SK-N-SH (cell line): ENCODE results near the gene SLC38A8. TPM values are rescaled to one million over a fixed set of nuclear protein-coding genes. Genes with fewer than 3 reads are reported as not detected.

Experiments used
- CTCF ChIA-PET: fragments of 300-600, 350-600 bp; formaldehyde crosslinking; extraction: SDS; loops from one replicate; lab custom pipeline; 2021; lab: Yijun Ruan, JAX
- POLR2A ChIA-PET: fragments of 350-600 bp; sonication (Branson Sonifier 250); formaldehyde crosslinking; extraction: SDS; loops from one replicate; lab custom pipeline; 2020; ENCODE audit warnings: antibody characterized with exemption, inconsistent platforms; lab: Yijun Ruan, JAX
- DNase-seq: peaks from one replicate; pipeline ENCODE4 v3.0.0; 2012
- H2AFZ ChIP-seq: fragments of 200-600 bp; sonication (generic); 2 replicates; pipeline ENCODE4 v1.8.1; 2016; ENCODE audit warnings: antibody characterized with exemption, mild to moderate bottlenecking, low read depth
- H3F3A ChIP-seq: fragments of 200-600 bp; sonication (generic); replicated peaks from 2 replicates; pipeline ENCODE3; 2016; ENCODE audit warnings: antibody characterized with exemption, mild to moderate bottlenecking; ENCODE audit not compliant: insufficient read depth
- H3K27ac ChIP-seq, 2 experiments: fragments of 200-500 bp in 1 of 2; fragments of 200-600 bp in 1 of 2; sonication (Bioruptor generic) in 1 of 2; sonication (generic), shearing (Covaris generic) in 1 of 2; 2 replicates each; pipeline versions ENCODE4 v1.5.1 to v1.6.1; 2014 to 2016; ENCODE audit warnings: low read depth in 2 of 2, inconsistent platforms in 1 of 2, low read length in 1 of 2, mild to moderate bottlenecking in 1 of 2, mixed read lengths in 1 of 2
- H3K27me3 ChIP-seq: fragments of 200-600 bp; sonication (generic), shearing (Covaris generic); 2 replicates; pipeline ENCODE4 v1.6.1; 2016; ENCODE audit warnings: mixed run types; ENCODE audit not compliant: insufficient read depth
- H3K36me3 ChIP-seq, 2 experiments: fragments of 200-500 bp in 1 of 2; fragments of 200-600 bp in 1 of 2; sonication (Bioruptor generic) in 1 of 2; sonication (generic) in 1 of 2; replicated peaks in 1 of 2; 2 replicates each; pipeline versions ENCODE3 to v1.5.1; 2014 to 2016; ENCODE audit warnings: low read length in 1 of 2, mild to moderate bottlenecking in 1 of 2; ENCODE audit not compliant: insufficient read depth in 2 of 2, control insufficient read depth in 1 of 2
- H3K4me1 ChIP-seq, 2 experiments: fragments of 200-500 bp in 1 of 2; fragments of 200-600 bp in 1 of 2; sonication (Bioruptor generic) in 1 of 2; sonication (generic), shearing (Covaris generic) in 1 of 2; 2 replicates each; pipeline versions ENCODE4 v1.5.1 to v1.6.1; 2014 to 2016; ENCODE audit warnings: low read depth in 1 of 2, low read length in 1 of 2, mixed run types in 1 of 2; ENCODE audit not compliant: insufficient read depth in 2 of 2, control insufficient read depth in 1 of 2
- H3K4me2 ChIP-seq: fragments of 200-600 bp; sonication (generic), shearing (Covaris generic); 2 replicates; pipeline ENCODE4 v1.6.1; 2017; ENCODE audit warnings: mixed run types
- H3K4me3 ChIP-seq, 2 experiments: fragments of 200-500 bp in 1 of 2; fragments of 200-600 bp in 1 of 2; sonication (Bioruptor generic) in 1 of 2; sonication (generic), shearing (Covaris generic) in 1 of 2; 2 replicates each; pipeline versions ENCODE4 v1.5.1 to v1.8.1; 2014 to 2016; ENCODE audit warnings: low read depth in 2 of 2, inconsistent platforms in 1 of 2, low read length in 1 of 2, mild to moderate bottlenecking in 1 of 2, mixed read lengths in 1 of 2, moderate library complexity in 1 of 2
- H3K79me2 ChIP-seq: fragments of 200-600 bp; sonication (generic); 2 replicates; pipeline ENCODE4 v1.8.1; 2017; ENCODE audit warnings: mild to moderate bottlenecking; ENCODE audit not compliant: insufficient read depth
- H3K9ac ChIP-seq: fragments of 200-600 bp; sonication (generic); 2 replicates; pipeline ENCODE4 v1.6.1; 2017; ENCODE audit warnings: mixed run types
- H3K9me2 ChIP-seq: fragments of 200-600 bp; sonication (generic); 2 replicates; pipeline ENCODE4 v1.6.1; 2017; ENCODE audit warnings: mixed run types
- H3K9me3 ChIP-seq: fragments of 200-600 bp; sonication (generic); 2 replicates; pipeline ENCODE4 v1.6.1; 2017; ENCODE audit warnings: mixed run types, mild to moderate bottlenecking, moderate library complexity
- H4K20me1 ChIP-seq: fragments of 200-600 bp; sonication (generic); 2 replicates; pipeline ENCODE4 v1.6.1; 2017; ENCODE audit warnings: mild to moderate bottlenecking, mixed run types; ENCODE audit not compliant: insufficient read depth
- ELF1 ChIP-seq: IDR thresholded peaks from 2 replicates; pipeline ENCODE4 v1.4.0; 2012
- FOSL2 ChIP-seq: IDR thresholded peaks from 2 replicates; pipeline ENCODE4 v1.4.0; 2012; ENCODE audit warnings: low read depth, mild to moderate bottlenecking, moderate library complexity, borderline replicate concordance
- FOXM1 ChIP-seq: IDR thresholded peaks from 2 replicates; pipeline ENCODE4 v1.4.0; 2012; ENCODE audit warnings: low read depth, mild to moderate bottlenecking
- GATA2 ChIP-seq: sonication (generic); formaldehyde crosslinking; IDR thresholded peaks from 2 replicates; pipeline ENCODE4 v1.5.0; 2020; ENCODE audit warnings: mild to moderate bottlenecking, missing genetic modification reagents
- IRF3 ChIP-seq: fragments of 150-350 bp; IDR thresholded peaks from 2 replicates; pipeline ENCODE4 v1.6.1; 2016; ENCODE audit warnings: mild to moderate bottlenecking, low read depth, low read length
- MEF2A ChIP-seq: IDR thresholded peaks from 2 replicates; pipeline ENCODE4 v1.4.0; 2012; ENCODE audit warnings: low read depth, borderline replicate concordance
- POLR2AphosphoS5 ChIP-seq: IDR thresholded peaks from 2 replicates; pipeline ENCODE4 v1.6.1; 2012; ENCODE audit warnings: low read depth, low read length
- RAD21 ChIP-seq: IDR thresholded peaks from 2 replicates; pipeline ENCODE4 v1.6.1; 2012; ENCODE audit warnings: mild to moderate bottlenecking, low read length
- RFX5 ChIP-seq: IDR thresholded peaks from 2 replicates; pipeline ENCODE4 v1.6.1; 2012; ENCODE audit warnings: mild to moderate bottlenecking, improper control_type of control experiment, low read length
- SIN3A ChIP-seq: IDR thresholded peaks from 2 replicates; pipeline ENCODE4 v1.6.1; 2012; ENCODE audit warnings: low read depth, mild to moderate bottlenecking, low read length, moderate library complexity, borderline replicate concordance
- TAF1 ChIP-seq: IDR thresholded peaks from 2 replicates; pipeline ENCODE4 v1.6.1; 2012; ENCODE audit warnings: low read depth, mild to moderate bottlenecking, low read length, moderate library complexity, borderline replicate concordance
- TCF12 ChIP-seq: IDR thresholded peaks from 2 replicates; pipeline ENCODE4 v1.4.0; 2012
- TEAD4 ChIP-seq: IDR thresholded peaks from 2 replicates; pipeline ENCODE4 v1.4.0; 2012; ENCODE audit warnings: mild to moderate bottlenecking, borderline replicate concordance; ENCODE audit not compliant: insufficient read depth
- USF2 ChIP-seq: fragments of 150-350 bp; IDR thresholded peaks from 2 replicates; pipeline ENCODE4 v1.6.1; 2017; ENCODE audit warnings: antibody characterized with exemption, low read length, low read depth, borderline replicate concordance
- ZBTB33 ChIP-seq: IDR thresholded peaks from 2 replicates; pipeline ENCODE4 v1.4.0; 2012; ENCODE audit warnings: low read depth, borderline replicate concordance
- WGBS: methylation state at CpG from one replicate; pipeline ENCODE4 v1.1.6; 2017; ENCODE audit warnings: low lambda C conversion rate; 5-methylcytosine and 5-hydroxymethylcytosine counted together
- polyA plus RNA-seq, 3 experiments: library from polyadenylated mRNA; depleted of rRNA; stranded (reverse); fragments of >200 nt; gene quantifications; 2 replicates each; pipeline ENCODE4 v1.2.3, GENCODE V29; 2012

The SLC38A8 gene
- polyA plus RNA-seq, 1 of the 3 experiments (the other 2 are of a cell fraction), result not detected

GRCh38 chr16:83971165-83972130 lies 71.1 kb downstream of the SLC38A8 start:
- Histone ChIP-seq H3F3A (no peaks in the 10 kb centered on the region), H3K9ac (no peak overlapping the region), H3K9me3 (no peaks in the 10 kb centered on the region), H3K27ac (no peak overlapping the region), H3K4me2 (no peak overlapping the region), H3K79me2 (no peaks in the 10 kb centered on the region), H3K9me2 (no peaks in the 10 kb centered on the region)
- whole genome bisulfite sequencing, result 84% methylated on average over 11 of the region's 27 CpGs
- CTCF ChIA-PET, result interaction anchor here (0.9 to 5.3 kb wide), 6 partner anchors 13 to 94 kb away, joined by 3 to 28 read pairs (median 4); partner anchors contain the start of gene SLC38A8
- TF ChIP-seq POLR2AphosphoS5 (no peak), SIN3A (no peak), MEF2A (no peak), FOSL2 (no peak), RFX5 (no peak), GATA2 (CRISPR knock-in tag) (no peak), ELF1 (no peak), IRF3 (no peak), TEAD4 (no peak), TCF12 (no peak), USF2 (no peak), FOXM1 (no peak), RAD21 (no peak), ZBTB33 (no peak), TAF1 (no peak)
- TF ChIP-seq, all 33 proteins: peak for 0
- Histone ChIP-seq H2AFZ (no peak overlapping the region), H3K27me3 (no peaks in the 10 kb centered on the region), H3K4me1 (no peaks in the 10 kb centered on the region), H3K4me3 (no peak overlapping the region), H3K36me3 (no peaks in the 10 kb centered on the region), H4K20me1 (no peaks in the 10 kb centered on the region)
- POLR2A ChIA-PET, result no interaction called here
- DNase-seq, result no peak
